ENCODE results near the gene CDKAL1. TPM values are rescaled to one million over a fixed set of nuclear protein-coding genes. Genes with fewer than 3 reads are reported as not detected.

Gene CDKAL1
- total RNA-seq, 2 donors from 2014 or later, result 12.1 to 19.0 TPM

- TF ChIP-seq POLR2AphosphoS5 (IDR thresholded peaks at IDR 0.05), result no peak
These were observed 332.9 kb downstream of the CDKAL1 start for GRCh38 chr6:20866935-20867703.

GRCh38 chr6:20868397-20869096 lies 334.3 kb downstream of the CDKAL1 start:
- Histone ChIP-seq H3K4me3 (no peak overlapping the region), H3K4me1 (replicated peaks) (no peaks in the 10 kb centered on the region), H3K27me3 (replicated peaks; ENCODE audit: insufficient read depth) (no peaks in the 10 kb centered on the region), H3K9me3 (no peaks in the 10 kb centered on the region), H3K36me3 (no peaks in the 10 kb centered on the region), H3K27ac (no peak overlapping the region)
- WGBS, result 83% methylated on average over 9 of the region's 9 CpGs
- intact Hi-C loops (cut with DNase I), result no loop called here
- DNase-seq (ENCODE audit: low spot score), result no peak
- TF ChIP-seq POLR2A (IDR thresholded peaks at IDR 0.05) (no peak), POLR2AphosphoS5 (IDR thresholded peaks at IDR 0.05) (no peak), CTCF (IDR thresholded peaks at IDR 0.05) (no peak)

More at GRCh38 chr6:20866935-20867703, 332.9 kb downstream of the CDKAL1 start:
- WGBS, result 79% methylated on average over 7 of the region's 7 CpGs
- no peaks in the 10 kb centered on the region for H3K9me3 ChIP-seq
- H3K4me1 ChIP-seq (replicated peaks), result no peaks in the 10 kb centered on the region
- no peaks in the 10 kb centered on the region for H3K27me3 ChIP-seq (replicated peaks; ENCODE audit: insufficient read depth)
- no peak for DNase-seq (ENCODE audit: low spot score)
- H3K4me3 ChIP-seq, result no peak overlapping the region
- H3K27ac ChIP-seq, result no peak overlapping the region
- intact Hi-C loops (cut with DNase I), result no loop called here
- H3K36me3 ChIP-seq, result no peaks in the 10 kb centered on the region

GRCh38 chr6:20870021-20870420 lies 335.8 kb downstream of the CDKAL1 start:
- no peak for DNase-seq (ENCODE audit: low spot score)
- Histone ChIP-seq H3K36me3 (no peaks in the 10 kb centered on the region), H3K4me3 (no peak overlapping the region), H3K27me3 (replicated peaks; ENCODE audit: insufficient read depth) (no peaks in the 10 kb centered on the region), H3K9me3 (no peaks in the 10 kb centered on the region), H3K4me1 (replicated peaks) (no peaks in the 10 kb centered on the region), H3K27ac (no peak overlapping the region)
- WGBS, result 93% methylated on average over 4 of the region's 4 CpGs
- intact Hi-C loops (cut with DNase I), result loop anchor here (5.0 kb wide), 1 partner anchor 717 kb away; no protein-coding TSS in a partner anchor
- no peak for TF ChIP-seq POLR2AphosphoS5 (IDR thresholded peaks at IDR 0.05)

- WGBS, result 83% methylated on average over 1 of the region's 1 CpG
- Histone ChIP-seq H3K27me3 (replicated peaks; ENCODE audit: insufficient read depth) (no peaks in the 10 kb centered on the region), H3K9me3 (no peaks in the 10 kb centered on the region), H3K36me3 (no peaks in the 10 kb centered on the region), H3K4me3 (no peak overlapping the region), H3K4me1 (replicated peaks) (no peaks in the 10 kb centered on the region), H3K27ac (no peak overlapping the region)
- intact Hi-C loops (cut with DNase I), result loop anchor here (5.0 kb wide), 1 partner anchor 717 kb away; no protein-coding TSS in a partner anchor
- DNase-seq (ENCODE audit: low spot score), result no peak
- TF ChIP-seq POLR2A (IDR thresholded peaks at IDR 0.05) (no peak), CTCF (IDR thresholded peaks at IDR 0.05) (no peak), POLR2AphosphoS5 (IDR thresholded peaks at IDR 0.05) (no peak)
These were observed 336.2 kb downstream of the CDKAL1 start for GRCh38 chr6:20870493-20870892.

GRCh38 chr6:20873425-20874190 lies 339.4 kb downstream of the CDKAL1 start:
- no peak for DNase-seq (ENCODE audit: low spot score)
- no peaks in the 10 kb centered on the region for H3K27me3 ChIP-seq (replicated peaks; ENCODE audit: insufficient read depth)
- intact Hi-C loops (cut with DNase I), result loop anchor here (5.0 kb wide), 1 partner anchor 714 kb away; no protein-coding TSS in a partner anchor
- H3K27ac ChIP-seq, result no peak overlapping the region
- no peaks in the 10 kb centered on the region for H3K9me3 ChIP-seq
- TF ChIP-seq POLR2AphosphoS5 (IDR thresholded peaks at IDR 0.05) (no peak), CTCF (IDR thresholded peaks at IDR 0.05) (no peak), POLR2A (IDR thresholded peaks at IDR 0.05) (no peak)
- no peaks in the 10 kb centered on the region for H3K4me1 ChIP-seq (replicated peaks)
- 81% methylated on average over 7 of the region's 7 CpGs for WGBS
- no peak overlapping the region for H3K4me3 ChIP-seq
- no peaks in the 10 kb centered on the region for H3K36me3 ChIP-seq

Measured in prostate gland (tissue), 2 donors.